ENCODE measurements around the gene SNX7. TPM values are rescaled to one million over a fixed set of nuclear protein-coding genes. Genes with fewer than 3 reads are reported as not detected.

SNX7 gene, protein sequence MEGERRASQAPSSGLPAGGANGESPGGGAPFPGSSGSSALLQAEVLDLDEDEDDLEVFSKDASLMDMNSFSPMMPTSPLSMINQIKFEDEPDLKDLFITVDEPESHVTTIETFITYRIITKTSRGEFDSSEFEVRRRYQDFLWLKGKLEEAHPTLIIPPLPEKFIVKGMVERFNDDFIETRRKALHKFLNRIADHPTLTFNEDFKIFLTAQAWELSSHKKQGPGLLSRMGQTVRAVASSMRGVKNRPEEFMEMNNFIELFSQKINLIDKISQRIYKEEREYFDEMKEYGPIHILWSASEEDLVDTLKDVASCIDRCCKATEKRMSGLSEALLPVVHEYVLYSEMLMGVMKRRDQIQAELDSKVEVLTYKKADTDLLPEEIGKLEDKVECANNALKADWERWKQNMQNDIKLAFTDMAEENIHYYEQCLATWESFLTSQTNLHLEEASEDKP
- 10 to 100 TPM in 3 of 4 donors, 1 to 10 TPM in 1; 6.7 to 78.7 (median 25.8) TPM for total RNA-seq

DNA sequence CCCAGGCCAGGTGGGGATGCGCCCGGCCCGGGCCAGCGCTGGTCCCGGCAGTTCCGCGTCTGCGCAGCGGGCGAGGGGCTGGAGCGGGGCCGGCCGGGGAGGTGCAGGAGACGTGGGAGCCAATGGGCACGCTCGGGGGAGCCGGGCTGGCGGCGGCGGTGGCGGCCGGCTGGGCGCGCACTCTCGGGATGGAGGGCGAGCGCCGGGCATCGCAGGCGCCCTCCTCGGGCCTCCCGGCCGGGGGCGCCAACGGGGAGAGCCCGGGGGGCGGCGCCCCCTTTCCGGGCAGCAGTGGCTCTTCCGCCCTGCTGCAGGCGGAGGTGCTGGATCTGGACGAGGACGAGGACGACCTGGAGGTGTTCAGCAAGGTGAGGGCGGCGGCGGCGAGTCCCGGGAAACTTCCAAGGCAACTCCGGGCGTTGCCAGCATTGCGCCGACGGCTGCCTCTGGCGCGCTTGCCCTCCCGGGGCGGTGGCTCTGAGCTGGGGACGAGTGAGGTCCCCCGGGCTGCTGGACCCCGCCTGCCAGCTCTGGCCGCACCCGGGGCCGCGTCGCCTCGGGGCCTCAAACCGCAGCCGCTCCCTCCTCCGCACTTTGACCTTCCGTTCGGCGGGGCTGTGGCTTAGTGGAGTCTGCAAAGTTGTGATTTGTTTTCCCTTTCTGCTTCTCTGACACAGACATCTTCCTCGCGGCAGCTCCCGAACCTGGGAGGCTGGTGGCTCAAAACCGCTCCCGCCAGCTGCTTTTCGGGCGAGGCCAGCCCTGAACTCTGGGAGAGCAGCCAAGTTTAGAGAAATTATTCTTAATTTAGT lies at the start of gene SNX7:
Gene SNX7, plus strand, starts transcription at position 178 of the 812 bp plus-strand sequence. Its CDS starts 11 bp downstream, at position 189.
- Histone ChIP-seq H3K27ac (peak within 1 kb of the TSS; percentile 87 to 89), H3K27me3 (no peaks in the 10 kb centered on the region), H3K4me1 (peaks cover 0 to 4% of the 10 kb centered on the region in 2 donors), H3K4me3 (peak within 1 kb of the TSS; percentile 40 to 79), H3K36me3 (no peaks in the 10 kb centered on the region), H3K9me3 (no peaks in the 10 kb centered on the region)
- TF ChIP-seq POLR2A (IDR thresholded peaks at IDR 0.05) = peak; percentile 16 to 56
- TF ChIP-seq, protein P1, sequence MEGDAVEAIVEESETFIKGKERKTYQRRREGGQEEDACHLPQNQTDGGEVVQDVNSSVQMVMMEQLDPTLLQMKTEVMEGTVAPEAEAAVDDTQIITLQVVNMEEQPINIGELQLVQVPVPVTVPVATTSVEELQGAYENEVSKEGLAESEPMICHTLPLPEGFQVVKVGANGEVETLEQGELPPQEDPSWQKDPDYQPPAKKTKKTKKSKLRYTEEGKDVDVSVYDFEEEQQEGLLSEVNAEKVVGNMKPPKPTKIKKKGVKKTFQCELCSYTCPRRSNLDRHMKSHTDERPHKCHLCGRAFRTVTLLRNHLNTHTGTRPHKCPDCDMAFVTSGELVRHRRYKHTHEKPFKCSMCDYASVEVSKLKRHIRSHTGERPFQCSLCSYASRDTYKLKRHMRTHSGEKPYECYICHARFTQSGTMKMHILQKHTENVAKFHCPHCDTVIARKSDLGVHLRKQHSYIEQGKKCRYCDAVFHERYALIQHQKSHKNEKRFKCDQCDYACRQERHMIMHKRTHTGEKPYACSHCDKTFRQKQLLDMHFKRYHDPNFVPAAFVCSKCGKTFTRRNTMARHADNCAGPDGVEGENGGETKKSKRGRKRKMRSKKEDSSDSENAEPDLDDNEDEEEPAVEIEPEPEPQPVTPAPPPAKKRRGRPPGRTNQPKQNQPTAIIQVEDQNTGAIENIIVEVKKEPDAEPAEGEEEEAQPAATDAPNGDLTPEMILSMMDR (IDR thresholded peaks at IDR 0.05) = peak in 2 of 4 experiments; percentile 24 to 47
- peak; percentile 76 to 83 for DNase-seq
- intact Hi-C loops (cut with DNase I; ENCODE audit: low total_unique reads) = no loop called here

DNA sequence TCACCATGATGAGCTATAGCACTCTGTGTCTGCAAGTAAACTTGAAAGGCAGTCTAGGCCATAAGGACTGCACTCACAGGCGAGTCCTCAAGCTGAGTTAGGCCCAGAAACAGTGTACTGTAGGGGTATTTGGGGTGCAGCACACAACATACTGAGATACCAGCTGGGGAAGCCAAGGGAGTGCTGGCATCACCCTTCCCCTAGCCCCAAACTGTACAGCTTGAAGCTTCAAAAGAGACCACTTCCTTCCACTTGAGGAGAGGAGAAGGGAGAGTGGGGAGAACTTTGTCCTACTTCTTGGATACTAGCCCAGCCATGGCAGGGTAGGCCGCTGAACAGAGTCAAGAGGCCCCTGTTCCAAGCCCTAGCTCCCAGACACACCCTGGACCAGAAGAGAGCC lies 24.2 kb upstream of the SNX7 start:
- intact Hi-C loops (cut with DNase I; ENCODE audit: low total_unique reads) = no loop called here
- DNase-seq = no peak
- TF ChIP-seq POLR2A (IDR thresholded peaks at IDR 0.05) = no peak
- TF ChIP-seq, protein P1 (IDR thresholded peaks at IDR 0.05) = no peak
- Histone ChIP-seq H3K4me3 (no peak overlapping the region), H3K4me1 (no peaks in the 10 kb centered on the region), H3K9me3 (peaks cover 0 to 4% of the 10 kb centered on the region in 2 donors), H3K27me3 (no peaks in the 10 kb centered on the region), H3K27ac (no peak overlapping the region), H3K36me3 (no peaks in the 10 kb centered on the region)

DNA sequence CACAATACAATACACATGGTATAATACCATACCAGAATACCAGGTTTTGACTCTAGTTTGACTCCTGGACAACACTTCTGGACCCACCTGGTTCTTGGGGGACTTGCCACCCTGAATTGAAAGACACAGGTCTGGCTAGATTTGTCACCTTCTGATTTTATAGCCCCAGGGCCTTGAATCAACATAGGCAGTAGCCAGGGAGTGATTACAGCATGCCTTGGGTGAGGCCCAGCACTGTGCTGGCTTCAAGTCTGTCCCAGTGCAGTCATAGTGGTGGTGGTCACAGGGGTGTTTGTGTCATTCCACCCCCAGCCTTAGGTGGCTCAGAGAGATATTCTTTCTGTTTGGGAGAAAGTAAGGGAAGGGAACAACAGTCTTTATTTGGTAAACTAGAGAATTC lies 23.3 kb upstream of the SNX7 start:
- intact Hi-C loops (cut with DNase I; ENCODE audit: low total_unique reads) = no loop called here
- TF ChIP-seq, protein P1 (IDR thresholded peaks at IDR 0.05) = no peak
- no peak for TF ChIP-seq POLR2A (IDR thresholded peaks at IDR 0.05)
- no peak for DNase-seq
- Histone ChIP-seq H3K4me1 (no peaks in the 10 kb centered on the region), H3K27me3 (no peaks in the 10 kb centered on the region), H3K9me3 (peaks cover 0 to 4% of the 10 kb centered on the region in 2 donors), H3K36me3 (no peaks in the 10 kb centered on the region), H3K4me3 (no peak overlapping the region), H3K27ac (no peak overlapping the region)

DNA sequence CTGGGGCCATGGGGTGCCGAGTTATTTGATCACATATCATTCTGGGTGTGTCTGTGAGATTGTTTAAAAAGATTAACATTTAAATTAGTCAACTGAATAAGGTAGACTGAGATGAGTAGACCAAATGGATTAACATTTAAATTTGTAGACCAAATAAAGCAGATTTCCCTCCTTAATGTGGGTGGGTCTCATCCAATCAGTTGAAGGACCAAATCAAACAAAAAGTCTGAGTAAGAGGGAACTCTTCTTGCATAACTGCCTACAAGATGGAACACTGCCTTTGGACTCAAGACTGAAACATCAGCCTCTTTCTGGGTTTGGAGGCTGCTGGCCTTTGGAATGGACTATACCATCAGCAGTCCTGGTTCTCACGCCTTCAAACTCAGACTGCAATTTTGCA lies 17.0 kb upstream of the SNX7 start:
- Histone ChIP-seq H3K4me3 (no peak overlapping the region), H3K27ac (no peak overlapping the region), H3K9me3 (peaks cover 0 to 4% of the 10 kb centered on the region in 2 donors), H3K36me3 (no peaks in the 10 kb centered on the region), H3K27me3 (no peaks in the 10 kb centered on the region), H3K4me1 (no peaks in the 10 kb centered on the region)
- intact Hi-C loops (cut with DNase I; ENCODE audit: low total_unique reads) = no loop called here
- TF ChIP-seq POLR2A (IDR thresholded peaks at IDR 0.05) = no peak
- TF ChIP-seq, protein P1 (IDR thresholded peaks at IDR 0.05) = no peak
- DNase-seq = no peak

Data from uterus (tissue), 4 donors.